ENCODE results near the gene SIGLEC1. TPM values are rescaled to one million over a fixed set of nuclear protein-coding genes. Genes with fewer than 3 reads are reported as not detected.

Gene SIGLEC1
- total and polyA plus RNA-seq, 2 of the 8 experiments (the other 6 are each of a cell fraction or from before 2014, with no cell fraction given), result 0.02 TPM; not detected in 1

- TF ChIP-seq CEBPB (IDR thresholded peaks at IDR 0.05; ENCODE audit: low read depth, low read length) (no peak), SIX5 (IDR thresholded peaks at IDR 0.05; ENCODE audit: low read depth, low read length) (no peak), HDAC2 (IDR thresholded peaks at IDR 0.05; ENCODE audit: borderline replicate concordance in 1 of 2, low read depth in 2 of 2, low read length in 2 of 2) (no peak; a peak in 1 of 4 replicates), TEAD4 (IDR thresholded peaks at IDR 0.05; ENCODE audit: low read depth, low read length) (no peak), BCL11A (IDR thresholded peaks at IDR 0.05; ENCODE audit: low read depth in 2 of 2, low read length in 2 of 2) (no peak), BACH1 (IDR thresholded peaks at IDR 0.05; ENCODE audit: low read length) (no peak), GABPA (IDR thresholded peaks at IDR 0.05; ENCODE audit: borderline replicate concordance, insufficient read depth, low read length) (no peak), TCF12 (IDR thresholded peaks at IDR 0.05; ENCODE audit: low read depth, low read length) (no peak), SP4 (IDR thresholded peaks at IDR 0.05; ENCODE audit: low read length) (no peak), POLR2AphosphoS5 (IDR thresholded peaks at IDR 0.05; ENCODE audit: low read depth, low read length) (no peak), SUZ12 (IDR thresholded peaks at IDR 0.05; ENCODE audit: low read length) (0 out of 2 replicates have a peak, but pooled peaks have one; percentile 11), RAD21 (IDR thresholded peaks at IDR 0.05 in 1 of 2, conservative IDR thresholded peaks at IDR 0.05 in 1 of 2; ENCODE audit: low read depth in 2 of 2, low read length in 2 of 2) (0 out of 4 replicates have a peak, but pooled peaks of 1 of the 2 experiments have one; percentile 15), SP2 (IDR thresholded peaks at IDR 0.05; ENCODE audit: low read length) (no peak), EZH2 (IDR thresholded peaks at IDR 0.05; ENCODE audit: low read depth, low read length, severe bottlenecking) (no peak), CTCF (IDR thresholded peaks at IDR 0.05; ENCODE audit: control extremely low read depth in 1 of 3, insufficient read depth in 1 of 3, low read depth in 1 of 3, low read length in 3 of 3) (peak in 1 of 3 experiments; percentile 0; a peak in 1 of 4 replicates), EP300 (IDR thresholded peaks at IDR 0.05; ENCODE audit: borderline replicate concordance in 1 of 2, low read depth in 2 of 2, low read length in 2 of 2) (no peak), PHF8 (conservative IDR thresholded peaks at IDR 0.05; ENCODE audit: low read depth, low read length) (no peak), KDM1A (IDR thresholded peaks at IDR 0.05; ENCODE audit: borderline replicate concordance, low read length) (0 out of 2 replicates have a peak, but pooled peaks have one; percentile 20), JUN (IDR thresholded peaks at IDR 0.05; ENCODE audit: low read depth, low read length) (no peak)
- TF ChIP-seq, protein P1, sequence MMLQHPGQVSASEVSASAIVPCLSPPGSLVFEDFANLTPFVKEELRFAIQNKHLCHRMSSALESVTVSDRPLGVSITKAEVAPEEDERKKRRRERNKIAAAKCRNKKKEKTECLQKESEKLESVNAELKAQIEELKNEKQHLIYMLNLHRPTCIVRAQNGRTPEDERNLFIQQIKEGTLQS (IDR thresholded peaks at IDR 0.05; ENCODE audit: insufficient read depth, low read depth, low read length), result no peak
These were observed 32.6 kb upstream of the SIGLEC1 start (continued) for GRCh38 chr20:3744806-3745685.

All from H1 (cell line).